ENCODE data around the gene TULP1.

TULP1 gene

GRCh38 chr6:35454391-35455110 lies 58.1 kb downstream of the TULP1 start:
- no peak for DNase-seq

DNA sequence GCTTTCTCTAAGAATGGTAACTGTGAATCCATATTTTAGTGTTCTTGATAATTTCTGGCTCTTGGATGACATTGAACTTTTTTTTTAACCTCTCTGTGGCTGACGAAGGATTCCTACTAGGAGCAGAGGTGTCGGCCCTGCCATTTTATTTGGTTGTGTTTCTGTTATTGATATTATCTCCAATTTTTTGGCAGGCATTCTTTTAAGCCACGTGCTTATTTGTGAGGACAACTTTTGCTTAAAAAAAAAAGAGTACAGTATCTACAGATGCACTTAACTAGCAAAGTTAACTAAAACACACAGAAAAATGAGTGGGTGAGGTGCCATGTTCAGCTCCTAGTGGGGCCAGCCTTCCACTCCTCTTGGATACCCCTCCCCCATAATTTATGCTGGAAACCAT lies 59.5 kb downstream of the TULP1 start:
- no peak for DNase-seq

- DNase-seq: peak; percentile 92
Measured at GRCh38 chr6:35452183-35453090, 60.3 kb downstream of the TULP1 start, which contains the start of gene FANCE. Gene FANCE, plus strand, starts transcription at chr6:35452338. Its CDS starts 208 bp downstream, at chr6:35452546.

DNA sequence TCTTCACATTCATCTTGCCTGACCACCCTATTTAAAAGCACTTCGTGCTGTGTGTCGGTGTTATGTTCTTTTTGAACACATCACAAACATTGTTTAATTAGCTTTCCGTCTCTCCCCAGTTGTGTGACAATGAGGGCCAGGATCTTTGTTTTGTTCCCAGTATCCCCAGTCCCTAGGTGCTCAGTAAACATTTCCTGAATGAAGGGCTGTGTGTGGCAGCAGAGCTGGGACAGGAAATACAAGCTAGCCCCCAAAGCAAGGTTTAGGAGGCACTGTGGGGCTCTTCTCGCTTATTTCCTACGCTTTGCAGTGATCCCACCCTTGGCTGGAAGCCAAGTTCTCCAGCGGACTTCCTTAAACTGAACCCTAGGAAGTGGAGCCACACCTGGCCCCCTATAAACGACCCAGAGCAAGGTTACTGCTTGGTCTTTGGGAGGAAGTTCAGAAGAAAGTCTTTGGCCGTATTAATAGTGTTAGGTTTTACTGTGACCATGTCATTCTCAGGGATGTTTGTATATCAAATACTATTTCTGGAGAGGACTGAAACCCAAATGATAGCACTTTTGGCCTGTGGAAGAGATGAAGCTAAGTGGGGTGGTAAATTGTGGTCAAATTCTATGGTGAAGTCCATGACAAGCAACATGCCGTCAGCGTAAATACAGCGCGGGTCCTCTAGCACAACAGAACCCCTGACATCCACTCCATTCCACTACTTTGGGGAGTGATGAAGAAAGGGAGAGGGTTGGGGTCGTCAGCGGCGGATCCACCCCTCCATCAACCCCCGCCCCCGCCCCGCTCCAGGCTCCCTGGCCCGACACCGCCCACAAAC lies 61.1 kb downstream of the TULP1 start:
- no peak for DNase-seq

- DNase-seq: peak; percentile 44
Measured at GRCh38 chr6:35449287-35449881, 63.3 kb downstream of the TULP1 start.

DNA sequence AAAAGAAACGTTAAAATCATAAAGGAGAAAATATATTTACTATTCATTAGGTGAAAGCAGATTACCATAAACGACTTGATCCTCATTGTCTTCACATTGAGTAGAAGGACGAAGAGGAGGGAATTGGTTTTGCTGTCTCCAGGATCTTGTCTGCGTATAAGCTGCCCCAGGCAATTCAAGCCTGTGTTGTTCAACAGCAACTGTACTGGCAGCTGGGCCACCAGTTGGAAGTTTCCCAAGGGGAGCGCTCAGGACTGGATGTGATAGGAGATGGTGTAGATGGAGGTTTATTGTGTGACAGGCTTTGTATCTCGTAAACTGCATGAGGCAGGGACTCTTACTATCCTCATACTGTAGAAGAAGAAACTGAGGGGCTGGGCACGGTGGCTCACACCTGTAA lies 64.5 kb downstream of the TULP1 start:
- no peak for DNase-seq
